Esophagus squamous epithelium (tissue), 5 donors: Measurements from ENCODE around the gene C2orf92. TPM values are rescaled to one million over a fixed set of nuclear protein-coding genes. Genes with fewer than 3 reads are reported as not detected.

Source experiments
- DNase-seq: peaks from one replicate; lab custom pipeline; 2025; lab: John Stamatoyannopoulos, UW
- H3K27ac ChIP-seq, 4 donors: fragments of 200-600 bp; sonication (generic); one replicate each; pipeline ENCODE4 v1.5.1; 2016 to 2019; ENCODE audit warnings: mild to moderate bottlenecking in 1 of 4
- H3K27me3 ChIP-seq, 4 donors: fragments of 200-600 bp; sonication (generic); 1 replicate in 3 of 4; 2 replicates in 1 of 4; pipeline versions ENCODE4 v1.5.1 to v1.6.0; 2017 to 2021; ENCODE audit warnings: antibody characterized with exemption in 1 of 4
- H3K36me3 ChIP-seq, 3 donors: fragments of 200-600 bp; sonication (generic); one replicate each; pipeline ENCODE4 v1.5.1; 2016 to 2019
- H3K4me1 ChIP-seq, 3 donors: fragments of 200-600 bp; sonication (generic); one replicate each; pipeline ENCODE4 v1.5.1; 2017 to 2019
- H3K4me3 ChIP-seq, 4 donors: fragments of 200-600 bp; sonication (generic); 1 replicate in 3 of 4; 2 replicates in 1 of 4; pipeline ENCODE4 v1.5.1; 2016 to 2019; ENCODE audit warnings: mild to moderate bottlenecking in 2 of 4, moderate library complexity in 1 of 4
- H3K9me3 ChIP-seq, 3 donors: fragments of 200-600 bp; sonication (generic); one replicate each; pipeline ENCODE4 v1.5.1; 2016 to 2019
- CTCF ChIP-seq, 6 experiments: fragments of 450-650 bp in 4 of 6; fragments of 200-600 bp in 2 of 6; sonication (generic) in 2 of 6; IDR thresholded peaks; one replicate each; pipeline ENCODE4 v1.5.1; 2016 to 2019; ENCODE audit warnings: antibody characterized with exemption in 6 of 6, mild to moderate bottlenecking in 4 of 6, moderate library complexity in 4 of 6
- POLR2A ChIP-seq, 4 donors: fragments of 450-650 bp; IDR thresholded peaks; one replicate each; pipeline ENCODE4 v1.6.1; 2017; ENCODE audit warnings: antibody characterized with exemption in 4 of 4, mild to moderate bottlenecking in 4 of 4, moderate library complexity in 3 of 4
- WGBS, 2 donors: methylation state at CpG; one replicate each; pipeline ENCODE4 v1.1.5; 2018; 5-methylcytosine and 5-hydroxymethylcytosine counted together
- intact Hi-C: fragments of 100-400 bp; cut with DNase I; formaldehyde crosslinking; loops from one replicate; pipeline ENCODE4 v1.15.0; 2022
- total RNA-seq, 4 donors: library from RNA; depleted of rRNA; stranded (reverse); fragments of >200 nt; gene quantifications; one replicate each; pipeline ENCODE4 v1.1.0, GENCODE V29; 2016
- donor health status: DM: yes; HTN: yes; CAD: no.

The C2orf92 gene
- total RNA-seq, 4 donors from 2014 or later: 2.5 to 12.8 (median 2.5) TPM; not detected in 1

DNA sequence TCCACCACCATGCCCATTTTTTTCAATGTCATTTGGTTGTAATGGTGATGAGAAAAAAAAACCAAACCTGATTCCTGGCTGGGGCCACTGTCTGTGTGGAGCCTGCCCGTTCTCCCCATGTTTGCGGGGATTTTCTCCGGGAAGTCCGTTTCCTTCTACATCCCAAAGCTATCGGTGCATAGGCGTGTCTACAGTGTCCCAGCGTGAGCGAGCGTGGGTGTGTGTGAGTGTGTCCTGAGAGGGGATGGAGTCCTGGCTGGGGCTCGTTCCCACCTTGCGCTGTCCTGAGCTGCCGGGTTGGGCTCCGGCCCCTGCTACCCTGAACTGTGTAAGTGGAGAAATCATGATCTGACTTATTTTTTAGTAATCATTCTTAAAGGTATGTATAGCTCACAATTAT is 36.6 kb downstream of the C2orf92 start:
- Histone ChIP-seq H3K9me3 (no peaks in the 10 kb centered on the region), H3K36me3 (no peaks in the 10 kb centered on the region), H3K27ac (no peak overlapping the region), H3K27me3 (peaks cover 0 to 13% (median 0%) of the 10 kb centered on the region in 4 donors), H3K4me1 (no peaks in the 10 kb centered on the region), H3K4me3 (no peak overlapping the region)
- intact Hi-C loops: loop anchor here (10.0 kb wide), 1 partner anchor 679 kb away; no protein-coding TSS in a partner anchor
- DNase-seq: no peak
- WGBS, 2 donors: 94% methylated on average over 13 of the region's 13 CpGs
- TF ChIP-seq POLR2A (IDR thresholded peaks at IDR 0.05) (no peak), CTCF (IDR thresholded peaks at IDR 0.05) (no peak)

DNA sequence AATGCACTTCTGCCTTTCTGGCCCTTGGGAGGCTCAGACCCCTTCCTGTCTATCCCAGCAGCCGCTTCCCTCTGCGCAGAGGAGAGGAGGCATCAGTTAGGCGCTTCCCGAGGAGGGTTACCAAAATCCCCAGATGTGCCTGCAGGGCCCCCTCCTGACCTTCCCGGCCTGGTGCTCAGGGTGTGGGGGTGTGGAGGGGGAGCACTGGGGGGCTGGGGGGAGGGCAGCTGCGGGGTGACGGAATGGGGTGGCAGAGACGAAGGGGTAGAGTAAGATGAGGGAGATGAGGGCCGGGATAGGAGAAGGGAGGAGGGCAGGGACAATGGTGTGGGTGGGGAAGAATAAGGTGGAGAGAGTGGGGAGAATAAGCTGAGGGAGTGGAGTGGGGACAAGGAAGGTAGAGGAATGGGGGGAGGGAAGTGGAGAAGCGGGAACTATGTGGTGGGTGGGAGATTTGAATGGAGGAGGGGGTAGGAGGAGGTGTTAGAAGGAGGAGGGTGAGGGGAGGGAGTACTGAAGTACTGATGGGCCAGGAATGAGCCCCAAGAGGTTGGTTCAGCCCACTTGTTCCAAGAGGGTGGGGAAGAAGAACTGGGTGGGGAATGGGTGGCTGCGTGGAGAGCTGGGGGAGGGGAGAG is 37.3 kb downstream of the C2orf92 start:
- 50 to 78% methylated on average over 3 to 6 of the region's 11 CpGs for WGBS, 2 donors
- no peak overlapping the region for H3K4me3 ChIP-seq
- no peaks in the 10 kb centered on the region for H3K4me1 ChIP-seq
- no peak overlapping the region for H3K27ac ChIP-seq
- H3K27me3 ChIP-seq: peaks cover 0 to 13% (median 0%) of the 10 kb centered on the region in 4 donors
- H3K36me3 ChIP-seq: no peaks in the 10 kb centered on the region
- intact Hi-C loops: loop anchor here (10.0 kb wide), 1 partner anchor 678 kb away; no protein-coding TSS in a partner anchor
- no peaks in the 10 kb centered on the region for H3K9me3 ChIP-seq
- no peak for DNase-seq
- TF ChIP-seq POLR2A (IDR thresholded peaks at IDR 0.05): no peak
- no peak for TF ChIP-seq CTCF (IDR thresholded peaks at IDR 0.05)

DNA sequence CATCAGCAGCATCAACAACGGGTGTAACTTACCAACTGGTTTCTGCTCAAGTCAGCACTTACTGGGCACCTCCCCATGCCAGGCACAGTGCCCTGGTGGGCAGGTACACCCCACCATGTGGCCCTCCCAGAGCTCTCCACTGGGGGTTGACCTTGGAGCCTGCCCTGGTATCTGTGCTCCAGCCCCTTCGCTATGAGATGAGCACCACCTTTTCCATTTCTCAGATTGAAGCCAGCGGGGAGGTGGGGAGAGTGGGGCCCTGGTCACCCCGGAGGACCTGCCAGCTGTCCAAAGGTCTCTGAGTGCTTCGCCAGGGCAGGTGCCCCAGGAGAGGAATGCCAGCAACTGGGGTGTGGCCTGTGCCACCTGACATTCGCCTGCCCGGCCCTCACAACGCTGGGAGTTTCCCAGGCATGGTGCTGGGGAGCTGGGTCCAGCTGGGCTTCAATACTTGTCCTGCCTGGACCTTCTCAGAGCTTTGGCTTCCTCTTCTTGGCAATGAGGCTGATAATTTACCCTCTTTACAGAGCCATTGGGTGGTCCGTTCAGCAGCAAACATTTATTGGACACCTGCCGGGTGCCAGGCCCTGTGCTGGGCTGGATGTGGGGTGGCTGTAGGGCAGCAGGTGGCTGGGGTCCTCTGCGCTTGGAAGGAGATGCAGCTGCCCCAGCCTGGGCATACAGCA is 38.0 kb downstream of the C2orf92 start:
- WGBS, 2 donors: 51 to 62% methylated on average over 2 to 7 of the region's 11 CpGs
- Histone ChIP-seq H3K4me1 (no peaks in the 10 kb centered on the region), H3K27me3 (peaks cover 0 to 13% (median 0%) of the 10 kb centered on the region in 4 donors), H3K4me3 (no peak overlapping the region), H3K27ac (no peak overlapping the region), H3K9me3 (no peaks in the 10 kb centered on the region), H3K36me3 (no peaks in the 10 kb centered on the region)
- intact Hi-C loops: loop anchor here (10.0 kb wide), 1 partner anchor 677 kb away; no protein-coding TSS in a partner anchor
- DNase-seq: no peak
- TF ChIP-seq POLR2A (IDR thresholded peaks at IDR 0.05): no peak
- no peak for TF ChIP-seq CTCF (IDR thresholded peaks at IDR 0.05)

GRCh38 chr2:97708048-97708380 is 38.5 kb downstream of the C2orf92 start:
- H3K36me3 ChIP-seq: no peaks in the 10 kb centered on the region
- TF ChIP-seq CTCF (IDR thresholded peaks at IDR 0.05) (no peak), POLR2A (IDR thresholded peaks at IDR 0.05) (no peak)
- DNase-seq: no peak
- H3K27me3 ChIP-seq: peaks cover 0 to 13% (median 0%) of the 10 kb centered on the region in 4 donors
- intact Hi-C loops: loop anchor here (10.0 kb wide), 1 partner anchor 677 kb away; no protein-coding TSS in a partner anchor
- 71 to 87% methylated on average over 3 to 4 of the region's 4 CpGs for WGBS, 2 donors
- no peaks in the 10 kb centered on the region for H3K9me3 ChIP-seq
- H3K4me3 ChIP-seq: no peak overlapping the region
- H3K27ac ChIP-seq: no peak overlapping the region
- H3K4me1 ChIP-seq: no peaks in the 10 kb centered on the region

DNA sequence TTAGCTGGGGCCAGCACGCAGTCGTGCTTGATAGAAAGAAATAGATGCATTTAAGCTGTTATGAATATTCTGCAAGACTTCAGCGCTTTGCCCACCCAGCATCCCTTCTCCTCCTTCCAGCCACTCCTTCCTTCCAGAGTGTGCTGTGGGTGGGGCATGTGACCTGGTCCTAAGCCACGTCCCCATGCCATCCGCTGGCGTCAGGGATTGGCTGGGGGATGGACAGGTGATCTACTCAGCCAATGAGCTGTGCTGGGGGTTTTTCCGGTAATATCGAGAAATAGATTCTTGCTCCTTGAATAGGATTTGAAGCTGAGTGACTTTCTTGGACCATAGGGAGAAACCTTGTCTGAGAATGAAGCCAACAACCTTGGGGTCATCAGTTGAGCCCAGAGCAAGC is 39.1 kb downstream of the C2orf92 start:
- intact Hi-C loops: loop anchor here (10.0 kb wide), 1 partner anchor 676 kb away; no protein-coding TSS in a partner anchor
- DNase-seq: no peak
- WGBS, 2 donors: 76 to 87% methylated on average over 8 of the region's 8 CpGs

More for the DNA sequence above, 39.1 kb downstream of the C2orf92 start:
- Histone ChIP-seq H3K27me3 (peaks cover 0 to 13% (median 0%) of the 10 kb centered on the region in 4 donors), H3K4me3 (no peak overlapping the region), H3K27ac (no peak overlapping the region), H3K36me3 (no peaks in the 10 kb centered on the region), H3K9me3 (no peaks in the 10 kb centered on the region), H3K4me1 (no peaks in the 10 kb centered on the region)
- TF ChIP-seq POLR2A (IDR thresholded peaks at IDR 0.05) (no peak), CTCF (IDR thresholded peaks at IDR 0.05) (no peak)
